CD4-positive, alpha-beta T cell treated with Interleukin-17A for 4 hours (primary cell): ENCODE measurements around the gene ANKS3.

Source experiments
- DNase-seq: peaks from one replicate; pipeline ENCODE4 v3.0.0-alpha.2; 2020; ENCODE audit warnings: mixed read lengths

The ANKS3 gene

GRCh38 chr16:4734063-4734729 is at the start of gene ANKS3, which contains the start of gene DNAAF8:
Gene ANKS3 (minus strand): TSS chr16:4734271. CDS start chr16:4730149, 4,122 bp downstream.
Gene DNAAF8 (plus strand): TSS chr16:4734537. CDS start chr16:4736515, 1,978 bp downstream.
- peak; percentile 84 for DNase-seq

- no peak for DNase-seq
Measured at GRCh38 chr16:4783251-4783950, 49.3 kb upstream of the ANKS3 start.

- no peak for DNase-seq
Measured at GRCh38 chr16:4780235-4780634, 46.2 kb upstream of the ANKS3 start.

GRCh38 chr16:4778050-4778392 is 44.0 kb upstream of the ANKS3 start:
- DNase-seq: no peak

- no peak for DNase-seq
Measured at GRCh38 chr16:4777339-4778049, 43.4 kb upstream of the ANKS3 start.

GRCh38 chr16:4776141-4776705 is 42.2 kb upstream of the ANKS3 start:
- no peak for DNase-seq

GRCh38 chr16:4775005-4775404 is 40.9 kb upstream of the ANKS3 start:
- no peak for DNase-seq

- no peak for DNase-seq
Measured at GRCh38 chr16:4772351-4772750, 38.3 kb upstream of the ANKS3 start.

GRCh38 chr16:4771646-4772045 is 37.6 kb upstream of the ANKS3 start:
- no peak for DNase-seq

- DNase-seq: no peak
Measured at GRCh38 chr16:4769306-4769638, 35.2 kb upstream of the ANKS3 start.

GRCh38 chr16:4768549-4769305 is 34.7 kb upstream of the ANKS3 start:
- DNase-seq: peak; percentile 97

- peak; percentile 18 for DNase-seq
Measured at GRCh38 chr16:4767872-4768548, 33.9 kb upstream of the ANKS3 start.

GRCh38 chr16:4766875-4767628 is 33.0 kb upstream of the ANKS3 start, which contains the start of gene ZNF500:
Gene ZNF500 (minus strand): TSS chr16:4767162. CDS start chr16:4765978, 1,184 bp downstream.
- DNase-seq: peak; percentile 99

- DNase-seq: no peak
Measured at GRCh38 chr16:4765511-4766474, 31.7 kb upstream of the ANKS3 start.

- no peak for DNase-seq
Measured at GRCh38 chr16:4763791-4764190, 29.7 kb upstream of the ANKS3 start.

GRCh38 chr16:4762205-4762604 is 28.1 kb upstream of the ANKS3 start:
- no peak for DNase-seq

GRCh38 chr16:4760221-4760910 is 26.3 kb upstream of the ANKS3 start:
- no peak for DNase-seq

- DNase-seq: no peak
Measured at GRCh38 chr16:4755687-4756086, 21.6 kb upstream of the ANKS3 start.

GRCh38 chr16:4754865-4755264 is 20.8 kb upstream of the ANKS3 start:
- DNase-seq: no peak

GRCh38 chr16:4753227-4753626 is 19.2 kb upstream of the ANKS3 start:
- no peak for DNase-seq
